Stimulated activated CD8-positive, alpha-beta memory T cell treated with anti-CD3 and anti-CD28 coated beads, Interleukin-15, amount 100 ng/mL, for 1 hour (primary cell): ENCODE results near the gene RNU11.
"Not testable (repeated sequence)": the region's sequence is repeated elsewhere in the genome, so short reads cannot be mapped to it uniquely, and the experiment has no call there.

ENCODE experiments used
- DNase-seq: peaks from one replicate; pipeline ENCODE4 v3.0.0-alpha.2; 2020; ENCODE audit warnings: low read depth

Gene RNU11

DNA sequence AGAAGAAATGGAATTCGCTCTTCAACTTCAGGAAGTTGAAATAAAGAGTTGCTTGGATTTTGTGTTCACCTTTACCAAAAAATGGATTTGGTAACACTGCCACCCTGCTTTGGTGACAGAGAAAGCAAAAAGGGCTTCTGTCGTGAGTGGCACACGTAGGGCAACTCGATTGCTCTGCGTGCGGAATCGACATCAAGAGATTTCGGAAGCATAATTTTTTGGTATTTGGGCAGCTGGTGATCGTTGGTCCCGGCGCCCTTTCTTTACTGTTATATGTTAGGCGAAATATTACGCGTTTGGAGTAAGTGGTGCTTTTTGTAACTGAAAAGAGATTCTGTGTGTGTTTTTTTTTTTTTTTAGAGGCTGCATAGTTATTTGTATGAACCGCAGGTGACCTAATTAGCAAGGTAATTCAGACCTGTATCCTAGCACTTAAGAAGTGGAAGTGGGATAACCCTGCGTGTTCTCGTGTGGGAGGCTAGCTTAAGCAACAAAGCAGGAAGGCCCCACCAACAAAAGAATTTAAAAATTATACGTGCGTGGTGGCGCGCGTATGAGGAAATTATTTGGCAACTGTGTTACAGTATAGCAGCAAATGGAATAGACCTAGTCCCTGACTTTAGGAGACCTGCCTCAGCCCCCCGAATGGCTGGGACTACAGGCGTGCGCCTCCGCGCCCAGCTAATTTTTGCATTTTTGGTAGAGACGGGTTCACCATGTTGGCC lies at the start of gene RNU11:
TSS of gene RNU11 (plus strand) at position 127 of the 725 bp plus-strand sequence.
- DNase-seq: peak; percentile 71

DNA sequence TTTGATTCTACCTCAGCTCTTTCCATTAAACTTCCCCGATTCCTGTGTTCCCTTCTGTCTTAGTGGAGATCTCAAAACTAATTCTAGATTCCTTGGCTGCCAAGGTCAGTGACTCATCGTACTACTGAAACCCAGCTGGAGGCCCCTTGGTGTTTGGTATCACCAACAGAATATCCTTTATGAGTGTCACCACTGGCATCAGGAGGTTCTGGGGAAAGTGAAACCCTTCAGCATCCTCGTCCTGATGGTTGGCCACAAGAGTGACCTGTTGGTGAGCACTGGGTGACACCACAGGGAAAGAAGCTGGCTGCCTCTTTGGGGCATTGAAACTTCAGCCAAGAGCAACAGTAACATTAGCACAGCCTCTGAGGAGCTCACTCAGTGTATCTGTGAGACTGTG lies 46.7 kb upstream of the RNU11 start:
- no peak for DNase-seq

- DNase-seq: no peak
Observed at GRCh38 chr1:28602536-28603439, 45.6 kb upstream of the RNU11 start.

- no peak for DNase-seq
Observed at GRCh38 chr1:28604411-28604810, 44.0 kb upstream of the RNU11 start.

DNA sequence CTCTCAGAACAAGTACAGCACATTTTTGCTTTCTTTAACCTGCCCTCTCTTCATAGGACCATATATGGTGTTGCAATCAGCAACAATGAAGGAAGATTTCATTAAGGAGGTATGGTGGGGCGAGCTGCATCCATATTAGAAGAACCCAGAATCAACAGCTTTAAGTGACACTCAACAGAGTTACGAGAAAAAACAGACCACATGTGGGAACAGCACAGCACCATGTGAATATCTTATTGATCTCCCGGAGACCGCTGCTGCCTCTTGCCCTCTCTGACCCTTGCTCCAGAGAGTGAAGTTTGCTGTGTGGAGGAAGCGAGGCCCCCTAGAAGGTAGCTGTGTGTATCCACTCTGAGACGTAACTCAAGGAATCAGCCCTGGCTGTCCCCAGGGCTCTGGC lies 43.4 kb upstream of the RNU11 start:
- no peak for DNase-seq

- no peak for DNase-seq
Observed at GRCh38 chr1:28606771-28607170, 41.6 kb upstream of the RNU11 start.

- DNase-seq: no peak
Observed at GRCh38 chr1:28613175-28613574, 35.2 kb upstream of the RNU11 start.

DNA sequence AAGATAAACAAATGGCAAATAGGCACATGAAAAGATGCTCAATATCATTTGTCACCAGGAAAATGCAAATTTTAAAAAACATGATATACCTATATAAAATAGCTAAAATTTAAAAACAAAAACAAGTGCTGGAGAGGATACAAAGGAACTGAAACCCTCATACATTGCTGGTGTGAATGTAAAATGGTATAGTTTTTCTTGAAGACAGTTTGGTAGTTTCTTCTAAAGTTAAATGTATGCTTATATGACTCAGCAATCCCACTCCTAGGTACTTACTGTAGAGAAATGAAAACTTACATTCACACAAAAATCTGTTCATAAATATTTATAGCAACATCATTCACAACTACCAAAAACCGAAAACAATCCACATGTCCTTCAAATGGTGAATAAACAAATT lies 16.7 kb upstream of the RNU11 start:
- no peak for DNase-seq

DNA sequence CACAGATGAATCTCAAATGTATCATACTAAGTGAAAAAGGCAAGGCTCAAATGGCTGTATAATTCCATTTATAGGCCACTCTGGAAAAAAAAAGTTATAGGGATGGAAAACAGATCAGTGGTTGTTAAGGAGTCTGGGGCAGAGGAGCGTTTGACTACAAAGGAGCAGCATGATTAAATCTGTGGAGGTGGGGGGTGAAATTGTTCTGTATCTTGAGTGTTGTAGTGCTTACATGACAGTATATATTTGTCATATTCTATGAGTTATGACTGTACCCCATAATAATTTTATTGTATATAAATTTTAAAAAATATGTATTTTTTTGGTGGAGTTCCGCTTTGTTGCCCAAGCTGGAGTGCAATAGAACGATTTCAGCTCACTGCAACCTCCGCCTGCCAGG lies 15.8 kb upstream of the RNU11 start:
- no peak for DNase-seq

DNA sequence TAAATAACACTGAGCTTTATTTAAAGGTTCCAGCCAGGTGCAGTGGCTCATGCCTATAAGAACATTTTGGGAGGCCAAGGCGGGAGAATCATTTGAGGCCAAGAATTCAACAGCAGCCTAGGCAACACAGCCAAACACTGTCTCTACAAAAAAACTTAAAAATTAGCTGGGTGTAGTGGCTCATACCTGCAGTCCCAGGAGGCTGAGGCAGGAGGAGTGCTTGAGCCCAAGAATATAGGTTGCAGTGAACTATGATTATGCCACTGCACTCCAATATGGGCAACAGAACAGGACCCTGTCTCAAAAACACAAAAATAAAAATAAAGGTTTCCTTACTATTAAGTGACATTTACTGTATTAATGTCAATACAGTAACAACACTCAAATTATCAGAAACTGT lies 7.6 kb upstream of the RNU11 start:
- no peak for DNase-seq

- DNase-seq: no peak
Observed at GRCh38 chr1:28642056-28642846, 6.1 kb upstream of the RNU11 start.

GRCh38 chr1:28642847-28643635 lies 5.4 kb upstream of the RNU11 start, which contains the start of gene TAF12:
Gene TAF12 (minus strand): TSS chr1:28643067. CDS start chr1:28622081, 20,986 bp downstream.
- DNase-seq: peak; percentile 81

GRCh38 chr1:28644494-28644893 lies 3.9 kb upstream of the RNU11 start:
- no peak for DNase-seq

DNA sequence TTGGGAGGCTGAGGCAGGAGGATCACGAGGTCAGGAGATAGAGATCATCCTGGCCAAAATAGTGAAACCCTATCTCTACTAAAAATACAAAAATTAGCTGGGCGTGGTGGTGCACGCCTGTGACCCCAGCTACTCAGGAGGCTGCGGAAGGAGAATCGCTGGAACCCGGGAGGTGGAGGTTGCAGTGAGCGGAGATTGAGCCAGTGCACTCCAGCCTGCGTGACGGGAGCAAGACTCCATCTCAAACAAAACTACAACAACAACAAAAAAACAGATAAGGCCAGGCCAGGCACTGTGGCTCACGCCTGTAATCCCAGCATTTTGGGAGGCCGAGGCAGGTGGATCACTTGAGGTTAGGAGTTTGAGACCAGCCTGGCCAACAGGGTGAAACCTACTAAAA lies 3.0 kb upstream of the RNU11 start:
- DNase-seq: not testable (repeated sequence)

DNA sequence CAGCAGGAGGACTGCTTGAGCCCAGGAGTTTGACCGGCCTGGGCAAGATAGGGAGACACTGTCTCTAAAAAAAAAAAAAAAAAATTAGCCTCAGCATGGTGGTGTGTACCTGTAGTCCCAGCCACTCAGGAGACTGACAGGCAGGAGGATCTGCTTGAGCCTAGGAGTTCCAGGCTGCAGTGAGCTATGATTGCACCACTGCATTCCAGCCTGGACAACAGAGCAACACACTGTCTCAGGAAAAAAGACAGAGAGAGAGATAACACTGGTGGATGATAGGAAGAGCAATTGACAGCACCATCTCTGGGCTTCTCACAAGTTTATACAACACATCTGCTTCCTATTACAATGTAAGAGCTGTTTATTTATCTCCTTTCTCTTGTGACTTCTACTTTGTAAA lies 2.4 kb upstream of the RNU11 start:
- no peak for DNase-seq

DNA sequence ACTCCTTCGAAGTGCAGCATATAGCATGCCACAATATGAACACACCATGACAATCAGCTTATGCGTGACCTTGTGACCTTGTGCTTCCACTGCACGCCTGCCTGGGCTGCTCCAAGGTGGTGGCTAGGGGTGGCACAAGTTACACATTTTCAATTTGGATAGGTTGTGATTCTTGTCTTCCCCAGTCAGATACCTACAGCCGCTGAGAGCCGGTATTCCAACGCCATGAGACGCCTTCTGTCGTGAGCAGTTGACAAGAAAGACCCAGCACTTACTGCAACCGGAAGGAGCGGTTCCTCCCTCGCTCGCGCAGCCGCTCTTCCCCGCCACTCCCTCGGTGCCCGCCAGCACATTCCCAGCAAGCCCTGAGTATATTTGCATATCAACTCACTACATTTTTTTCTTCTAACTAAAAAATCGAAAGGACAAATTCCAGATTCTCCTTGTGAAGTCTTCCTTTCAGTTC lies 359 bp upstream of the RNU11 start:
- DNase-seq: peak; percentile 62

GRCh38 chr1:28653063-28653462 lies 4.7 kb downstream of the RNU11 start:
- not testable (repeated sequence) for DNase-seq

DNA sequence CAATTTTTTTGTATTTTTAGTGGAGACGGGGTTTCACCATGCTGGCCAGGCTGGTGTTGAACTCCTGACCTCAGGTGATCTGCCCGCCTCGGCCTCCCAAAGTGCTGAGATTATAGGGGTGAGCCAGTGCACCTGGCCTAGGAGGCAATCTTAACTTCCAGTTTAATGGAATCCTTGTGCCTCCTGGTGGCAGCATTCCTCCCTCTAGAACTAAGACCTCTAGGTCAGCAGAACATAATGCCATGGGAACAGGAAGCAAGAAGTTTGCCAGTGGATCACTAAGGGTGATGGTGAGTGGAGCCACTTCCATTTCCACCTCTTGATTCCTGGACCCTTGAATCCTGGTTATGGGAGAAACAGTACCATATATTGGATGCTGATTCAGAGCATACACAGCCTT lies 5.5 kb downstream of the RNU11 start:
- not testable (repeated sequence) for DNase-seq

DNA sequence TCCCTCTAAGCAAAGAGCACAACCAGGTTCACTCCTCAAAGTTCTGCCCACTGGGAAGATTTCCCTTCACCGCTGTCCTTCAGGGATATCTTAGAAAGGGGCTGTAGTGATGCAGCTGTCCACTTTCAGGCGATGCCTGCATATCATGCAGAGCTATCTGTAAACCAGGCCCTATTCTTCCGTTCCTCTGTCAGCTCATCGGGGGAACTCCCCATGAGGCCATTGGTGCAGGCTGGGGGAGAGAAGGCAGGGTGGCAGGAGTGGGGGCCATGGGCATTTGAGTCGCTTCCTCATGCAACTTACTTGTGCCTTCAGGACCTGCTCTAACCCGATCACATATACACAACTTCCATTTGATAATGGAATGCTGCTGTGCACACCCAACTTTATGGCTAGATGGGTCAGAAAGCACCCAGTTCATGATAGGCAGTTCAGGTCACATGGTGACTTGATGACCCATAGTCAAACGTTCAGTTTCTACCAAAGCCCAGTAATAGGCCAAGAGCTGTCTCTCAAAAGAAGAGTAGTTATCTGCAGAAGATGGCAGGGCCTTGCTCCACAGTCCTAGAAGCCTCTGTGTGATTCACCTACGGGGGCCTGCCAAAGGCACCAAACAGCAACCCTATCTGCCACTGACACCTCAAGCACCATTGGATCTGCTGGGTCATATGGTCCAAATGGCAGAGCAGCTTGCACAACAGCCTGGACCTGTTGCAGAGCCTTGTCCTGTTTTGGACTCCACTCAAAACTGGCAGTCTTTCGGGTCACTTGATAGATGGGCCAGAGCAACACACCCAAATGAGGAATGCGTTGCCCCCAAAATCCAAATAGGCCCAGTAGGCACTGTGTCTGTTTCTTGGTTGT lies 7.3 kb downstream of the RNU11 start:
- DNase-seq: not testable (repeated sequence)

DNA sequence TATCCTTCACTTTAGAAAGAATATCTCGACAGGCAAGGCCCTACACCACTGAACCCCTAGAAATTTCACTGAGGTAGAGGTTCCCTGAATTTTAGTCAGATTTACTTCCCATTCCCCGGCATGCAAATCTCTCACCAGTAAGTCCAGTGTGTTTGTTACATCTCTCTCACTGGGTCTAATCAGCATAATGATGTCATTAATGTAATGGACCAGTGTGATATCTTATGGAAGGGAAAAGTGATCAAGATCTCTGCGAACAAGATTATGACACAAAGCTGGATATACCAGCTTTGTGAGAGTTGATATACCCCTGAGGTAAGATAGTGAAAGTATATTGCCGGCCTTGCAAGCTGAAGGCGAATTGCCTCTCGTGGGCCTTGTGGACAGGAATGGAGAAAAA lies 7.9 kb downstream of the RNU11 start:
- DNase-seq: no peak
